DOHH2 (cell line): ENCODE data around the gene MACROD2.

Experiments used
- EZH2phosphoT487 ChIP-seq: fragments of 200-600 bp; sonication (generic); IDR thresholded peaks from 2 replicates; pipeline ENCODE4 v1.6.1; 2017; ENCODE audit warnings: borderline replicate concordance, mild to moderate bottlenecking, antibody characterized with exemption, low read length, moderate library complexity, mixed read lengths
- TF ChIP-seq, protein P1 (sequence below): fragments of 200-600 bp; sonication (generic); IDR thresholded peaks from one replicate; pipeline ENCODE4 v1.5.1; 2014; ENCODE audit warnings: antibody characterized with exemption, mild to moderate bottlenecking, low read depth, low read length; ENCODE audit not compliant: poor library complexity, severe bottlenecking

DNA sequence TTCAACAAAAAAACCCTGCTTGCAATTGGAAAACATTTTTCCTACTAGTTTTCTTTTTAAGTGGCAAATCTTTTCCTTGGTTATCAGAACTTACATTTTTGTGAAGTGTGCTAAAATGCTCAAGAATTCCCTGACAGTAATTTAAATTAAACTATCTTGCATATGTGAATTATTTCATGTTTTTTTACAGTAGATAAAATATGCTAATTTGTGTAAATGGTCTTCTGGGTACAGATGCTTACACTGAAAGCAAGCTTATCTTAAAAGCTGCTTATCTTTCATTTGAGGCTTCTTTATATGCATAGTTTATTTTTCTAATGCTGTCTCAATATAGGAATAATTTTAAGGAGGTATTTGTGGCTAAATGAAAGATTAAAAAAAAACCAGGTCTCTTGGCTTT, 745.1 kb downstream of the MACROD2 start:
- TF ChIP-seq, protein P1, sequence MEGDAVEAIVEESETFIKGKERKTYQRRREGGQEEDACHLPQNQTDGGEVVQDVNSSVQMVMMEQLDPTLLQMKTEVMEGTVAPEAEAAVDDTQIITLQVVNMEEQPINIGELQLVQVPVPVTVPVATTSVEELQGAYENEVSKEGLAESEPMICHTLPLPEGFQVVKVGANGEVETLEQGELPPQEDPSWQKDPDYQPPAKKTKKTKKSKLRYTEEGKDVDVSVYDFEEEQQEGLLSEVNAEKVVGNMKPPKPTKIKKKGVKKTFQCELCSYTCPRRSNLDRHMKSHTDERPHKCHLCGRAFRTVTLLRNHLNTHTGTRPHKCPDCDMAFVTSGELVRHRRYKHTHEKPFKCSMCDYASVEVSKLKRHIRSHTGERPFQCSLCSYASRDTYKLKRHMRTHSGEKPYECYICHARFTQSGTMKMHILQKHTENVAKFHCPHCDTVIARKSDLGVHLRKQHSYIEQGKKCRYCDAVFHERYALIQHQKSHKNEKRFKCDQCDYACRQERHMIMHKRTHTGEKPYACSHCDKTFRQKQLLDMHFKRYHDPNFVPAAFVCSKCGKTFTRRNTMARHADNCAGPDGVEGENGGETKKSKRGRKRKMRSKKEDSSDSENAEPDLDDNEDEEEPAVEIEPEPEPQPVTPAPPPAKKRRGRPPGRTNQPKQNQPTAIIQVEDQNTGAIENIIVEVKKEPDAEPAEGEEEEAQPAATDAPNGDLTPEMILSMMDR: no peak
- TF ChIP-seq EZH2phosphoT487: no peak
